NCI-H1694 treated with DMSO at 0.1 percent for 48 hours (cell line): ENCODE data around the gene KCNJ11.

Experiments
- DNase-seq: peaks from one replicate; lab custom pipeline; 2025; lab: John Stamatoyannopoulos, UW

The KCNJ11 gene

DNA sequence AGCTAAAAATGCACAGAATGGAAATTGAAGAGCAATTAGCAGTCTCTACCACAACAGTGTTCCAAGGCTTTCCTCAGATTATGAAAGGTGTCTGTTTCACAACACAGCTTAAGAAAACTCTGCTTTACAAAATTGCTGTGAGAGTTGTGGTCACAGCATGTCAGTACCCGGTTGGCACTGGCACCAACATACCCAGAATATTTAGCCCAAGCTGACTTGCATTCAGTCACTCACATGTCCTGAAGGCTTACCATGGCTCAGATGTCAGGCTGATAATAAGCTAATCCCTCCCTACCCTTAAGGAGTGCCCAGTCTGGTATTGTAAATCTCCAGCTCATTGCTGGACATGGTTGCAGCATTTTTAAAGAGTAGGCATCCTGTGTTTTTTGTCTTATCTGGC is 22.0 kb downstream of the KCNJ11 start:
- DNase-seq = no peak

DNA sequence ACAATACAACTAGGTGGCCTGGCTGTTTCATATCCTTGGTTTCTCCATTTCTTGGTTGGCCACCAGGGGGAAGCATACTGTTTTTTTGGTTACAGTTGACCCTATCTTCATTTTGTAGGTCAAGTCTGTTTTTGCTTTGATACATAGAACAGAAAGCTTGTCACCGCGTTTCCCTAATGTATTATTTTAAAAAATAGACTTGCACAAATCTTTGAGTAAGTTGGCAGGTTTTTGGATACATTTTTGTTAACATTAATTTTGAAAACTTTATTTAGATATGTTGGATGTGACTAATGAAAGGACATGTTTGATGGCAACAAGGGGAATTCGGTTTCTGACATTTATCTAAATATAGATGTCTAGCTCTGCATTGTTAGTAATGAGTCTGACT is 33.9 kb downstream of the KCNJ11 start:
- DNase-seq = peak; percentile 64

DNA sequence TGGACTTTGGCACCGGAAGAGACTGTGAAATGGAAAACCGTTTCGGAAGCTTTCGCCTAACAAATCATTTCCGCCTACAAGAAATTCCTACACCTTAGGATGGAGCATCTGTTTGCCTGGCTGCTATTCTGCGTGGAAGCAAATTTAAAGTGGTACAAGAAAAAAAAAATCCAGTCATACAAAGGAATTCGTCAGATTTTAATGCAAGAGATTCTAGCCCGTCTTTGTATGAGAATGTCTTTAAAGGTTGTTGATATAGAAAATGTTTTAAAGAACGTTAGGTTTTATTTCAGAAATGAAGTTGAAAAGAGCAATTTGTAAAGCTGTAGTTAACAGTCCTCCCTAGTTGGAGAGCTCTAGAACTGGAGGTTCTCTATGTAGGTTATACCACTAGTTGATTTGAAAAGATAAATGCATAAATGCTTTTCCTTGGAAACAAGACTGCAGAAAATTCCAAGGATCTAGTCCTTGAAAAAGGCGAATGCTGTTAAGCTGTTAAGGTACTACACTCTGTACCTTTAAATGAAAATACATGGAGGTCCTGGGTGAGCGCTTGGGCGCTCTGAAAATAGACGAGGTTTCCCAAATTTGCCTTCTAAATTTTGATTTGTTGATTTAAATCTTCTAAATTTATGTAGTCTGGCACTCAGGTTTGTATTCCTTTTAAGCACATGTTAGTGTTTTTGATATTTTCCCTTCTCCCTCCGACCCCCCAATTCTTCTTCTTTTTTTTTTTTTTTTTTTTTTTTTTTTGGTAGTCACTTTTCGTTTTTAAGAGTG is 34.4 kb downstream of the KCNJ11 start:
- DNase-seq = peak; percentile 59

DNA sequence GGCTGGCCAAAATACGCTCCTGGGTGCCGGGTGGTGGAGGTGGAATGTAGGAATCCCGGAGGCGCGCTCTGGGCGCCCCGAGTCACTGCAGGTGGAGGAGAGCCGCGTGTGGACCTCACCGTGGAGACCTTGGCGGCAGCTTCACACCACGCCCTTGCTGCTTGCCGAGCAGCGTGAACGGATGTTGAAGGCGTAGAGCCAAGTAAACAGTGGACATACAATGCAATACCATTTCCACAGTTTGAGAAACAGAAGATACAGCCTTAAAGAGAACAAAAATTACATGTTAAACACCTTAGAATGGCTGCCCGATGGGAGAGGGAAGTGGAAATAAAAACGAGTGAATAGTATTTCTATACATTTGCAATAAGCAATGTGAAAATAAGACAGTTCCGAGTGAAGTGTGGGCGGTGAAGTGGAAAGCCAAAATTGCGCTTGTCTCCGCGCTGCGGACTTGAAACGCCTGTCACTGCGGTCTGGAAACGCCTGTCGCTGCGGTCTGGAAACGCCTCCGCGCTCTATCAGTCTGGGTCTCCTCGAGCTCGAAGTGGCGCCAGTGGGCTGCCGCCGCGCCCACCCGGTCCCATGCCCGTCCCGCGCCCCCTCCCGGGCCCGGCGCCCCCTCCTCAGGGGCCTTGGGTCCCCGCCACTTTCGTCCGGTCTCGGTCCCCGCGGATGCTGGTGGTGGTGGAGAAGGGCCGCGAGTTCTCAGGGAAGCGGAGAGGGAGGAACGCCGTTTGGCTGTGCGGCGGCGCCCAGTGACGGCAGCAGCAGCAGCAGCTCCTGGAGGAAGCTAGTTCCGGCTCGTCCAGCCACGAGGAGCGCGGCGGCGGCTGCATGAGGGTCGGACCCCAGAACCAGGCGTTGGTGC is 35.3 kb downstream of the KCNJ11 start:
- peak; percentile 59 for DNase-seq

DNA sequence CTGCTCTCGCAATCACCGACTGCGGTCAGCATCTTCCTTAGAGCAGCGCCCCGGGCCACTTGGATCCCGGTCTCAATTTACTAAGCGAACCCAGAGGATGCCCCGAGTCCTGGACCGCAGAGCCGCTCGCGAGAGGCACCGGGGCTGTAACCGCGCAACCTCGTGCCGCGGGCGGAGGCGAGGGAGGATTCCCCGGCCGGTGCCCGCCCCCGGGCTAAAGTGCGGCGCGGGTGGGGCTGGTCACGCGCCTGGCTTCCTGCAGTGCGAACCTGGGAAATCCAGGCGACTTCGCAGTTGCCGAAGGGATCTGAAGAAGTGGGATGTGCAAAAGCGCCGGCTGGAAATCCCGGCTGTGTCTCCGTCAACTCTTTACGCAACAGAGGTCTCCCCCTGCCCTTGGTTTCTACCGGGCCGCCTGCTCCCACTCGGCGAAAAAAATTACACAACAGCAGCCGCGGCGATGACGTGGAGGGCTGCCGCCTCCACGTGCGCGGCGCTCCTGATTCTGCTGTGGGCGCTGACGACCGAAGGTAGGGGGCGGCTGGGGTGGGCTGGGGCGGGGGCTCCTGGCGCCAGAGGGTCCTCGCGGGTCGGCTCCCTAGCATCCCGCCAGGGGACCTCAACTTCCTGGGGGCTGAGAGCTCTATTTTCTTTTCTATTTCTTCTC is 36.8 kb downstream of the KCNJ11 start, which contains the start of gene NCR3LG1:
TSS of gene NCR3LG1 (plus strand) at position 291 of the 667 bp plus-strand sequence. CDS start at position 461, 170 bp downstream.
- DNase-seq = no peak

DNA sequence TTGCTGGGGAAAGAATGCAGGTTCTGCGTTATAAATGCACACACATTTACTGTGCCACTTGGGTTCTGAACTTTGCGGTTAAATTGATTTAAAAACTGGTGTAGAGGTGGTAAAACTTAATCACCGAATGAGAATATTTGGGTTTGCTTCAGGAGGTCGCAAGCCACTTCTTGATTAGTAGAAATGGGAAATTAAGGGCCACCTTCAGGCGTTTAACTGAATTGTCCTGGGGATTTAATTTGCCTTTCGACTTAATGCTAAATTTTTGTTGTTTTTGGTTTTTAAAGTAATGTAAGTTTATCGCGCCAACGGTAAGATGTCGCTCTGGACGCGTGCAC is 37.3 kb downstream of the KCNJ11 start:
- DNase-seq = no peak

DNA sequence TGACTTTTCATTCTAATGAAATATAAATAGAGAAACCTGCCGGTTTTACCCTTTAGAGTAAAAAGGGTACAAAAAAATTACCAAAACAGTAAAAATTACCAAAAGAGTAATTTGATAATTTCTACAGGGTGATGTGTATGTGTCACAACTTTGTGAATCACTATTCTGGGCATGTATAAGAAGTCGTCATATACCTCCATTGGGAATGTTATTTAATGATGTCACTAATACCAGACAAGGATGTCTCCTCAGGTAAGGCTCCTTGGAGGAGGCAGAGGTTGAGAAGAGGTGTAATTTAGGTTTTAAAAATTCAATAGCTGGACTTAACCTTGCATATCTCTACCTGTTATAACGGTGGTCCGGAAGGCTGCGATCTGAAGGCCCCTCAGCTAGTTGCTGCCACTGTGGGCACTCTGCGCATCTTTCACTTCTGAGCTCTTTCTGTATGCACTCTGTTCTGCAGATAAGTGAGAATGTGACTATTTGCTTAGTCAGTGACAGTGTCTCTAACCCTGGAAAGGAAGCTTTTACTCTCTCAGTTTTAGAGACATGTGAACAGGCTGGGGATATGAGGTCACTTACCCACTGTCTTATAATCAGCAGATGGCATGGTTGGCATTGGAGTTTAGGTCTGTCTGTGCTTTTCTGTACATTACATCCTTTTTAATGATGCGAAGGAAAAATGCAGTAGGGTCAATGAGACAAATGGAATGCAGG is 37.8 kb downstream of the KCNJ11 start:
- no peak for DNase-seq

DNA sequence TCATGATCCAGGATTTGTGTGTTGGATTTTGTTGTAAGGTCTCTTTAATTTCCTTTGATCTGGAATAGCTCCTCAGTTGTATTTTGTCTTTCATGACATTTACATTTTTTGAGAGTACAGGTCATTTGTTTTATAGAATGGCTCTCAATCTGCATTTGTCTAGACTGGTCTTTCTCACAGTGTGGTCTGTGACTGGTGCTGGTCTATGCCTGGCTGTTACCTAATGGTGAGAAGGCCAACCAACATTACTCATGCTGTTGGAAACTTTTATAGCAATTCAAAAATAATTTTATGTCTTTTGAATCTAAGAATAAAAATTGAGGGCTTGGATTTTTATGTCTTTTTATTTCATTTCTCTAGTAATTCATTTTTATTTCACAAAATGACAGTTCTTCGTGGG is 40.8 kb downstream of the KCNJ11 start:
- no peak for DNase-seq

DNA sequence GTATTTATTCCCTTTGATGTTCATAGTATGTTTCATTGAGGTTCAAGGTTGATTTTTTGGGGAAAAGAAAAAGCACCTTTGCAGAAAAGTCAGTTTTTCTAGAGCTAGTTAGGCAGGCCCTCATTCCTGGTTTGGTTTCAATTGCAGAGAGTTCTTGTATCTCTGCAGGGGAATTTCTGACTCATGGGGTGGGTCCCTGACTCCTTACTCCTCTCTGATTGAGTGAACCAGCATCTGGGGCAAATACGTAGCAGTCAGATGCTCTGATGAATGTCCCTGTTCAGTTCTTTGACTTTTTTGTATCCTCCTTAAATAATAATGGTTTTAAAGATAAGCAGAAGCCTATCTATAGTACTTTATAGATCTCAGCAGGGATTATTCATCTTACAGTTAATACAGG is 44.6 kb downstream of the KCNJ11 start:
- DNase-seq = no peak

DNA sequence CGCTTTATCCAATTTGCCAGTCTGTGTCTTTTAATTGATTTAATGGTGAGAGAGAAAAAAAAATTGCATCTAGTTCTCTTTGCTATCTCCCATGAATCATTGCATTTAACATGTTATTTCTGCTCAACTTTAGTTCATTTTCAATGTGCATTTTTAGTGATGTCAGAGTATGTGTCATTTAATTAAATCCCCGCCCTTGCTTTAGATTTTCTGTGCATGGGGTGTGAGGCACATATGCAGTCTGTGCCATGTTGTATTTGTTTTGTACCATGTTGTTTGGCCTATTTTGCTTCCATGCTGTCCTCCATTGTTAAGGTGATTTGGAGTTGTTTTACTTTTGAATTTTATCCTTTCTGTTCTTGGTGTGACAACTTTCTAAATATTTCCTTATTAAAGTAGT is 45.2 kb downstream of the KCNJ11 start:
- no peak for DNase-seq
